OCI-LY1 (cell line): ENCODE measurements around the gene IL1RAP.

Experiments used
- H2AFZ ChIP-seq: fragments of 200-600 bp; sonication (generic), shearing (Covaris generic); 2 replicates; pipeline ENCODE4 v1.6.0; 2014; ENCODE audit warnings: antibody characterized with exemption, mild to moderate bottlenecking, low read length
- H3F3A ChIP-seq: fragments of 200-600 bp; sonication (generic), shearing (Covaris generic); 2 replicates; pipeline ENCODE4 v1.6.0; 2014; ENCODE audit warnings: mild to moderate bottlenecking, antibody characterized with exemption, low read length, moderate library complexity; ENCODE audit not compliant: insufficient read depth
- H3K27ac ChIP-seq: fragments of 200-600 bp; sonication (generic); 2 replicates; pipeline ENCODE4 v1.5.1; 2014; ENCODE audit warnings: low read length, mixed run types, mild to moderate bottlenecking, low read depth; ENCODE audit not compliant: poor library complexity, severe bottlenecking
- H3K27me3 ChIP-seq: fragments of 200-600 bp; sonication (generic); 2 replicates; pipeline ENCODE4 v1.6.0; 2014; ENCODE audit warnings: antibody characterized with exemption, mild to moderate bottlenecking, low read length, moderate library complexity; ENCODE audit not compliant: insufficient read depth
- H3K36me3 ChIP-seq: fragments of 200-600 bp; sonication (generic); 2 replicates; pipeline ENCODE4 v1.6.1; 2014; ENCODE audit warnings: mild to moderate bottlenecking, antibody characterized with exemption, low read length, moderate library complexity, mixed read lengths; ENCODE audit not compliant: insufficient read depth
- H3K4me1 ChIP-seq: fragments of 200-600 bp; sonication (generic); 2 replicates; pipeline ENCODE4 v1.5.1; 2014; ENCODE audit warnings: mild to moderate bottlenecking, low read length, moderate library complexity; ENCODE audit not compliant: insufficient read depth, severe bottlenecking
- H3K4me2 ChIP-seq: fragments of 200-600 bp; sonication (generic), shearing (Covaris generic); 2 replicates; pipeline ENCODE4 v1.6.1; 2014; ENCODE audit warnings: low read length
- H3K4me3 ChIP-seq: fragments of 200-600 bp; sonication (generic); 2 replicates; pipeline ENCODE4 v1.5.1; 2014; ENCODE audit warnings: low read length, low read depth, mild to moderate bottlenecking, mixed read lengths; ENCODE audit not compliant: poor library complexity, severe bottlenecking
- H3K79me2 ChIP-seq: fragments of 200-600 bp; shearing (Covaris generic); 2 replicates; pipeline ENCODE4 v1.6.1; 2016; ENCODE audit warnings: mixed run types, low read length, mixed read lengths; ENCODE audit not compliant: insufficient read depth
- H3K9ac ChIP-seq: fragments of 200-600 bp; sonication (generic), shearing (Covaris generic); 2 replicates; pipeline ENCODE4 v1.6.1; 2014; ENCODE audit warnings: mild to moderate bottlenecking, low read length, mixed read lengths
- H3K9me2 ChIP-seq: fragments of 200-600 bp; sonication (generic), shearing (Covaris generic); 2 replicates; pipeline ENCODE4 v1.6.1; 2014; ENCODE audit warnings: low read depth, mild to moderate bottlenecking, low read length, mixed read lengths
- H3K9me3 ChIP-seq: fragments of 200-600 bp; shearing (Covaris generic); 2 replicates; pipeline ENCODE4 v1.6.1; 2014; ENCODE audit warnings: low read length, mixed read lengths
- H4K20me1 ChIP-seq: fragments of 200-600 bp; sonication (generic), shearing (Covaris generic); 2 replicates; pipeline ENCODE4 v1.6.0; 2016; ENCODE audit warnings: mild to moderate bottlenecking, low read length; ENCODE audit not compliant: insufficient read depth
- EZH2 ChIP-seq: fragments of 200-600 bp; sonication (generic), shearing (Covaris generic); IDR thresholded peaks from 2 replicates; pipeline ENCODE4 v1.8.0; 2017; ENCODE audit warnings: borderline replicate concordance, mixed run types, mild to moderate bottlenecking, antibody characterized with exemption, low read length, moderate library complexity, mixed read lengths
- TF ChIP-seq, protein P1 (sequence below): fragments of 200-600 bp; sonication (generic), shearing (Covaris generic); IDR thresholded peaks from 2 replicates; pipeline ENCODE4 v1.5.1; 2017; ENCODE audit warnings: mild to moderate bottlenecking, antibody characterized with exemption, low read length, moderate library complexity, mixed read lengths

The IL1RAP gene

DNA sequence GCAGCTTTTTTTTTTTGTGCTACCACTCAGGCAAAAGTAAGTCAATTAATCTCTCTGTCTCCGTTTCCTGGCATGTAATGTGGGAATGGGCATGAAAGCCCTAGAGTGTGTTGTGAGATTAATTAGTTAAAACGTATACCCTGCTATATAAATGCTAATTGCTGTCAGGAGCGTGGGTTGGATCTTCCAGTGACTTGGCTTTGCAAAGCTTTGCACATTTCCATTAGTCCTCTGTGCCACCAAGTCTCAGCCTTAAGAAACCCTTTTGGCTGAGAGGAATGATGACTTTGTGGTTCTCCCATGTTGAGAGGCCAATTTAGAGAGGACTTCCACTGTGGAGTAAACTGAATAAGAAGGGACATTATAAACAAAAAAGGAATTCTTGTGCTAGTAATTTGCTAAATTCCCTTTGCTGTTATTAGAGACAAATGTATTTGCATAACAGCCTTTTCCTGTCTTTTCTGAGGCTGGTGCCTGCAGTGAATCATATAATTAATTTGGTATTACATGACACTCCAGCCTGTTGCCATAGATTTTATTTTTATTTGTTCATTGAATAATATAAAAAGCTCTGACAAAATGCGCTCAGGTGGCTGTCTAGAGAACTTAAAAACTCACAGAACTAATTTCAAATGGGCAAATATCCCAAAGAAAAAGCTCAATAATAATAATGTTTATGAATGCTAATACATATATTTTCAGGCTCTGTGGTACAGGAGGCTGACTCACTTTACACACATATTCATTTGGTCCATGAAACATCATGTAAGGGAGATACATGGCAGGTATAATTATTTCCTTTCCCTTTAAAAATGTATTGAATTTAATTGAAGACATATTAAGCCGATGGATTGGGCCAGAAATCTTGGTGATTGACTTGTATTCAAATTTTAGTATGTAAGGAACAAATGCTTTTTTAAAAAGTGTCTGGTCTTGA lies 82.7 kb downstream of the IL1RAP start:
- TF ChIP-seq, protein P1, sequence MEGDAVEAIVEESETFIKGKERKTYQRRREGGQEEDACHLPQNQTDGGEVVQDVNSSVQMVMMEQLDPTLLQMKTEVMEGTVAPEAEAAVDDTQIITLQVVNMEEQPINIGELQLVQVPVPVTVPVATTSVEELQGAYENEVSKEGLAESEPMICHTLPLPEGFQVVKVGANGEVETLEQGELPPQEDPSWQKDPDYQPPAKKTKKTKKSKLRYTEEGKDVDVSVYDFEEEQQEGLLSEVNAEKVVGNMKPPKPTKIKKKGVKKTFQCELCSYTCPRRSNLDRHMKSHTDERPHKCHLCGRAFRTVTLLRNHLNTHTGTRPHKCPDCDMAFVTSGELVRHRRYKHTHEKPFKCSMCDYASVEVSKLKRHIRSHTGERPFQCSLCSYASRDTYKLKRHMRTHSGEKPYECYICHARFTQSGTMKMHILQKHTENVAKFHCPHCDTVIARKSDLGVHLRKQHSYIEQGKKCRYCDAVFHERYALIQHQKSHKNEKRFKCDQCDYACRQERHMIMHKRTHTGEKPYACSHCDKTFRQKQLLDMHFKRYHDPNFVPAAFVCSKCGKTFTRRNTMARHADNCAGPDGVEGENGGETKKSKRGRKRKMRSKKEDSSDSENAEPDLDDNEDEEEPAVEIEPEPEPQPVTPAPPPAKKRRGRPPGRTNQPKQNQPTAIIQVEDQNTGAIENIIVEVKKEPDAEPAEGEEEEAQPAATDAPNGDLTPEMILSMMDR, result no peak
- no peak for TF ChIP-seq EZH2
- H3K4me1 ChIP-seq, result no peaks in the 10 kb centered on the region

DNA sequence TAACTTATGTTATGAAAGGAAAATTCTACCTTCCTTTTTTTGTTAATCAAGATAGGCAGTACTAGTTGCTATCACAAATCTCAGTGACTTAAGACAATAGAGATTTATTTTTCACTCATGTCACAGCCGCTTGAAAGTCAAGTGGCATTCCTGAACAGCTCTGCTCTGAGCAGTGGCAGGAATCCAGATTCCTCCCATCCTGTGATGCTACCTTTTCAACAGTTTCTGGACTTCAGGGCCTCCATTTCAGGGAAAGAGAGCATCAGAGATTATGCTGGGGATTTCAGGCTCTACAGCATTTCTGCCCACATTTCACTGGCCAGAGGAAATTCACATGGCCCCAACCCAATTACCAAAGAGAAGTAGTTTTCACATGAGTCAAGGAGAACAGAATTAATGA lies 83.4 kb downstream of the IL1RAP start:
- no peaks in the 10 kb centered on the region for H3K9me2 ChIP-seq
- no peak overlapping the region for H3K9ac ChIP-seq
- no peaks in the 10 kb centered on the region for H3K79me2 ChIP-seq
- H3K9me3 ChIP-seq, result no peaks in the 10 kb centered on the region
- H3F3A ChIP-seq, result no peaks in the 10 kb centered on the region
- H3K36me3 ChIP-seq, result no peaks in the 10 kb centered on the region
- peaks cover 4% of the 10 kb centered on the region; the same call in 1 of the 2 replicates for H3K27me3 ChIP-seq
- H2AFZ ChIP-seq, result no peak overlapping the region
- H4K20me1 ChIP-seq, result no peaks in the 10 kb centered on the region
- no peak for TF ChIP-seq EZH2
- TF ChIP-seq, protein P1, result no peak
- no peak overlapping the region for H3K4me2 ChIP-seq
- no peaks in the 10 kb centered on the region for H3K4me1 ChIP-seq
- H3K27ac ChIP-seq, result no peak overlapping the region
- no peak overlapping the region for H3K4me3 ChIP-seq

More for the DNA sequence above, 82.7 kb downstream of the IL1RAP start:
- Histone ChIP-seq H3K4me3 (no peak overlapping the region), H3K36me3 (no peaks in the 10 kb centered on the region), H3K4me2 (no peak overlapping the region), H3K27ac (no peak overlapping the region), H3K27me3 (peaks cover 4% of the 10 kb centered on the region; the same call in 1 of the 2 replicates), H3K9me3 (no peaks in the 10 kb centered on the region), H3K9me2 (no peaks in the 10 kb centered on the region), H3K9ac (no peak overlapping the region), H3K79me2 (no peaks in the 10 kb centered on the region), H3F3A (no peaks in the 10 kb centered on the region), H4K20me1 (no peaks in the 10 kb centered on the region), H2AFZ (no peak overlapping the region)

DNA sequence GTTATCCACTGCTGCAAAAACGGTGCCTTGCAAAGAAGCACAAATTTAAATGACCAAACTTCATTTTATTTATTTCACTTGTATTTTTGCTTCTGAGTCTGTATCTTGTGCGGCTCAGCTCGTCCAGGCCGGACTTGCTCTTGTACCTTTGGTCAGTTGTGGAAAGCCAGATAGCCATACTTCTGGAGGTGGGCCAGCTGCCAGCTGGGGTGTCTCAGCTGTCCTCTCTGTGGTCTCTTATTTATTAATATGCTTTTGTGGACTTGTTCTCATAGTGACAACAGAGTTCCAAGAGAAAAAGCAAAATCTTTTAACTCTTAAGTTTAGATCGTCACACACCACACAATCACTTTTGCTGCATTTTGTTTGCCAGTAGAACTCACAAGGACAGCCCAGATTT lies 87.7 kb downstream of the IL1RAP start:
- H3K27ac ChIP-seq, result no peak overlapping the region
- H3K9ac ChIP-seq, result no peak overlapping the region
- H3F3A ChIP-seq, result no peaks in the 10 kb centered on the region
- H3K27me3 ChIP-seq, result no peaks in the 10 kb centered on the region
- no peaks in the 10 kb centered on the region for H4K20me1 ChIP-seq
- no peaks in the 10 kb centered on the region for H3K4me1 ChIP-seq
- no peak overlapping the region for H3K4me3 ChIP-seq
- H3K79me2 ChIP-seq, result no peaks in the 10 kb centered on the region
- H3K9me3 ChIP-seq, result no peaks in the 10 kb centered on the region
- no peaks in the 10 kb centered on the region for H3K9me2 ChIP-seq
- H3K36me3 ChIP-seq, result no peaks in the 10 kb centered on the region
- no peak overlapping the region for H3K4me2 ChIP-seq
- no peak overlapping the region for H2AFZ ChIP-seq
- TF ChIP-seq EZH2, result no peak
- TF ChIP-seq, protein P1, result no peak
